K562 treated with DMSO at 1 percent for 12 hours (cell line): ENCODE results near the gene TSPAN19. TPM values are rescaled to one million over a fixed set of nuclear protein-coding genes. Genes with fewer than 3 reads are reported as not detected.

ENCODE experiments used
- total RNA-seq: library from RNA; unstranded; fragments of 300-600 nt; gene quantifications from 2 replicates; pipeline ENCODE4 v1.2.3, GENCODE V29; 2022; ENCODE audit not compliant: insufficient read depth

Gene TSPAN19
- total RNA-seq, result not detected in 2 replicates

DNA sequence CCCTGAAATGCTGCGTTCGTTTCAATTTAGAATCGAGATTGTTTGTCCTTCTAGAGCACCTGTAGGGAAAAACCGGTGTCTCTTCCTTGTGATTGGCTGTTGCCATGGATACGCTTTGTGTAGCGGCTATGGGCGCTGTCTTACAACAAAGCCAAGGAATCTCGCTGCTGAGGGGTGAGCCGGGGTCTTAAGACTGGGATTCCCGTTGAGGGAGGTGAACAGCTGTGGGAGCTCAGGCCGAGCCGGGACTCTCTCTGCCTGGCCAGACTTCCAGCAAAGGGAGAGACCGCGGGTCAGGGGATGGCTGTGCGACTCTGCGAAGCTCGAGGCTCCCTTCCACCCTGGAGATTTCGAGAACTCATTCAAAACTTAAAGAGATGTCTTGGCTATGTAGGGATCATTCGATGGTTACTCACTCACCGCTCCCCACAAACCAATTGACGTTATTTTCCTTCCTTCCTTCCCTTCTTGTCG, at the start of gene TSPAN19, which contains the start of gene LRRIQ1:
Gene TSPAN19, minus strand, starts transcription at position 44 of the 474 bp plus-strand sequence. CDS start 6,331 bp downstream, outside the sequence.
Gene LRRIQ1, plus strand, starts transcription at position 118 of the 474 bp plus-strand sequence. CDS start 1,826 bp downstream, outside the sequence.

Other genes starting within 250 kb of the TSPAN19 start
- not detected in 2 replicates for gene SLC6A15, start 123.5 kb downstream of the TSPAN19 start, total RNA-seq
- gene LRRIQ1, start 74 bp upstream of the TSPAN19 start, total RNA-seq, result not detected in 2 replicates
- gene ALX1, start 243.9 kb upstream of the TSPAN19 start, total RNA-seq, result not detected in 2 replicates